HEK293 (cell line): ENCODE measurements around the gene CSNK2A1.
A peak's percentile ranks its signal among the peaks of the same experiment; 100 is the strongest.

ENCODE experiments used
- CTCF ChIA-PET: fragments of 350-600 bp; formaldehyde crosslinking; extraction: SDS; loops from one replicate; lab custom pipeline; 2021; ENCODE audit warnings: antibody characterized with exemption; lab: Yijun Ruan, JAX
- POLR2A ChIA-PET: fragments of 300-600 bp; formaldehyde crosslinking; extraction: SDS; loops from one replicate; lab custom pipeline; 2020; ENCODE audit warnings: antibody characterized with exemption, inconsistent platforms; lab: Yijun Ruan, JAX
- H3K27ac ChIP-seq: fragments of 200-500 bp; sonication (Bioruptor generic); 2 replicates; pipeline ENCODE4 v1.5.1; 2014; ENCODE audit warnings: low read depth, low read length, control low read depth, inconsistent platforms; ENCODE audit errors: extremely low read depth
- H3K36me3 ChIP-seq, 2 experiments: fragments of 200-500 bp in 1 of 2; sonication (Bioruptor generic) in 1 of 2; 1 replicate in 1 of 2; 2 replicates in 1 of 2; pipeline ENCODE4 v1.5.1; 2014 to 2017; ENCODE audit warnings: inconsistent platforms in 2 of 2, low read length in 2 of 2; ENCODE audit not compliant: control insufficient read depth in 2 of 2, insufficient read depth in 1 of 2
- H3K4me1 ChIP-seq: fragments of 200-500 bp; sonication (Bioruptor generic); 2 replicates; pipeline ENCODE4 v1.5.1; 2014; ENCODE audit warnings: mild to moderate bottlenecking, low read length, inconsistent platforms; ENCODE audit not compliant: control insufficient read depth, insufficient read depth
- H3K4me3 ChIP-seq: 2 replicates; pipeline ENCODE4 v1.5.1; 2011; ENCODE audit warnings: low read depth, mild to moderate bottlenecking, control low read depth, low read length, moderate library complexity
- H3K9me3 ChIP-seq: fragments of 200-500 bp; sonication (Bioruptor generic); 2 replicates; pipeline ENCODE4 v1.5.1; 2014; ENCODE audit warnings: low read depth, low read length, inconsistent platforms; ENCODE audit not compliant: control insufficient read depth, insufficient read depth
- BCL11A ChIP-seq: fragments of 450-650 bp; formaldehyde crosslinking; IDR thresholded peaks from 2 replicates; pipeline ENCODE4 v1.5.1; 2016; ENCODE audit warnings: low read depth, missing biosample characterization, missing genetic modification characterization
- GLI2 ChIP-seq: fragments of 450-650 bp; formaldehyde crosslinking; IDR thresholded peaks from 2 replicates; pipeline ENCODE4; 2017; ENCODE audit warnings: missing biosample characterization, missing genetic modification characterization, low read depth, borderline replicate concordance
- GLIS1 ChIP-seq: fragments of 450-650 bp; formaldehyde crosslinking; IDR thresholded peaks from 2 replicates; pipeline ENCODE4 v1.5.1; 2016; ENCODE audit warnings: missing biosample characterization, missing genetic modification characterization
- KLF10 ChIP-seq: fragments of 450-650 bp; IDR thresholded peaks from 2 replicates; pipeline ENCODE4 v1.5.1; 2018; ENCODE audit warnings: missing biosample characterization, mild to moderate bottlenecking, missing genetic modification characterization
- PRDM1 ChIP-seq: fragments of 450-650 bp; formaldehyde crosslinking; IDR thresholded peaks from 2 replicates; pipeline ENCODE4; 2016; ENCODE audit warnings: missing biosample characterization, missing genetic modification characterization
- REPIN1 ChIP-seq: fragments of 450-650 bp; formaldehyde crosslinking; IDR thresholded peaks from 2 replicates; pipeline ENCODE4 v1.5.1; 2017; ENCODE audit warnings: missing biosample characterization, missing genetic modification characterization, low read depth
- SALL2 ChIP-seq: fragments of 450-650 bp; formaldehyde crosslinking; IDR thresholded peaks from 2 replicates; pipeline ENCODE4 v1.5.0; 2017; ENCODE audit warnings: missing biosample characterization, mild to moderate bottlenecking, missing genetic modification characterization, borderline replicate concordance
- SCRT1 ChIP-seq: fragments of 450-650 bp; formaldehyde crosslinking; IDR thresholded peaks from 2 replicates; pipeline ENCODE4 v1.5.1; 2016; ENCODE audit warnings: missing biosample characterization, missing genetic modification characterization, borderline replicate concordance
- SCRT2 ChIP-seq: fragments of 450-650 bp; formaldehyde crosslinking; IDR thresholded peaks from 2 replicates; pipeline ENCODE4 v1.5.1; 2016; ENCODE audit warnings: missing biosample characterization, missing genetic modification characterization
- TRIM28 ChIP-seq: IDR thresholded peaks from 2 replicates; pipeline ENCODE4 v1.6.1; 2011; ENCODE audit warnings: low read length, control low read depth, borderline replicate concordance
- ZBTB21 ChIP-seq: fragments of 450-650 bp; formaldehyde crosslinking; IDR thresholded peaks from 2 replicates; pipeline ENCODE4 v1.5.1; 2017; ENCODE audit warnings: missing biosample characterization, missing genetic modification characterization
- ZEB2 ChIP-seq: fragments of 450-650 bp; formaldehyde crosslinking; IDR thresholded peaks from 2 replicates; pipeline ENCODE4 v1.5.1; 2016; ENCODE audit warnings: missing biosample characterization, missing genetic modification characterization
- ZFP3 ChIP-seq: fragments of 450-650 bp; formaldehyde crosslinking; IDR thresholded peaks from 2 replicates; pipeline ENCODE4 v1.5.1; 2016; ENCODE audit warnings: low read depth, missing biosample characterization, missing genetic modification characterization
- ZIC2 ChIP-seq: fragments of 450-650 bp; formaldehyde crosslinking; IDR thresholded peaks from 2 replicates; pipeline ENCODE4 v1.5.1; 2016; ENCODE audit warnings: missing biosample characterization, missing genetic modification characterization
- ZNF138 ChIP-seq: fragments of 450-650 bp; formaldehyde crosslinking; IDR thresholded peaks from 2 replicates; pipeline ENCODE4 v1.5.1; 2016; ENCODE audit warnings: missing biosample characterization, missing genetic modification characterization, borderline replicate concordance
- ZNF146 ChIP-seq: fragments of 450-650 bp; formaldehyde crosslinking; IDR thresholded peaks from 2 replicates; pipeline ENCODE4 v1.5.1; 2016; ENCODE audit warnings: missing biosample characterization, missing genetic modification characterization
- ZNF184 ChIP-seq: fragments of 450-650 bp; IDR thresholded peaks from 2 replicates; pipeline ENCODE4 v1.5.1; 2018; ENCODE audit warnings: missing biosample characterization, mild to moderate bottlenecking, missing genetic modification characterization
- ZNF239 ChIP-seq: fragments of 450-650 bp; formaldehyde crosslinking; IDR thresholded peaks from 2 replicates; pipeline ENCODE4 v1.5.1; 2016; ENCODE audit warnings: missing biosample characterization, missing genetic modification characterization
- ZNF423 ChIP-seq: fragments of 450-650 bp; formaldehyde crosslinking; IDR thresholded peaks from 2 replicates; pipeline ENCODE4 v1.5.1; 2016; ENCODE audit warnings: missing biosample characterization, missing genetic modification characterization
- ZNF433 ChIP-seq: fragments of 450-650 bp; formaldehyde crosslinking; IDR thresholded peaks from 2 replicates; pipeline ENCODE4 v1.5.1; 2016; ENCODE audit warnings: missing biosample characterization, missing genetic modification characterization, low read depth
- ZNF521 ChIP-seq: fragments of 450-650 bp; formaldehyde crosslinking; IDR thresholded peaks from 2 replicates; pipeline ENCODE4 v1.5.1; 2017; ENCODE audit warnings: missing biosample characterization, mild to moderate bottlenecking, missing genetic modification characterization
- ZNF561 ChIP-seq: fragments of 450-650 bp; IDR thresholded peaks from 2 replicates; pipeline ENCODE4 v1.5.1; 2018; ENCODE audit warnings: missing biosample characterization, missing genetic modification characterization, borderline replicate concordance
- ZNF596 ChIP-seq: fragments of 450-650 bp; IDR thresholded peaks from 2 replicates; pipeline ENCODE4 v1.5.0; 2018; ENCODE audit warnings: missing biosample characterization, mild to moderate bottlenecking, missing genetic modification characterization, moderate library complexity
- ZNF600 ChIP-seq: fragments of 450-650 bp; formaldehyde crosslinking; IDR thresholded peaks from 2 replicates; pipeline ENCODE4 v1.5.1; 2016; ENCODE audit warnings: missing biosample characterization, missing genetic modification characterization
- ZNF654 ChIP-seq: fragments of 450-650 bp; formaldehyde crosslinking; IDR thresholded peaks from 2 replicates; pipeline ENCODE4 v1.5.1; 2016; ENCODE audit warnings: low read depth, missing biosample characterization, missing genetic modification characterization
- ZNF830 ChIP-seq: fragments of 450-650 bp; IDR thresholded peaks from 2 replicates; pipeline ENCODE4 v1.5.0; 2018; ENCODE audit warnings: missing biosample characterization, missing genetic modification characterization, low read depth, mild to moderate bottlenecking, moderate library complexity
- ZSCAN30 ChIP-seq: fragments of 450-650 bp; IDR thresholded peaks from 2 replicates; pipeline ENCODE4 v1.5.1; 2018; ENCODE audit warnings: missing biosample characterization, mild to moderate bottlenecking, missing genetic modification characterization, moderate library complexity
- TF ChIP-seq, protein P1 (sequence below): fragments of 450-650 bp; formaldehyde crosslinking; IDR thresholded peaks from 2 replicates; pipeline ENCODE4 v1.5.1; 2016; ENCODE audit warnings: missing biosample characterization, missing genetic modification characterization
- TF ChIP-seq, protein P2 (sequence below): fragments of 450-650 bp; formaldehyde crosslinking; IDR thresholded peaks from 2 replicates; pipeline ENCODE4 v1.5.1; 2017; ENCODE audit warnings: missing biosample characterization, mild to moderate bottlenecking, missing genetic modification characterization, moderate library complexity
- TF ChIP-seq, protein P3 (sequence below): fragments of 450-650 bp; formaldehyde crosslinking; IDR thresholded peaks from 2 replicates; pipeline ENCODE4 v1.5.1; 2016; ENCODE audit warnings: missing biosample characterization, missing genetic modification characterization
- TF ChIP-seq, protein P4 (sequence below): fragments of 450-650 bp; formaldehyde crosslinking; IDR thresholded peaks from 2 replicates; pipeline ENCODE4 v1.5.1; 2016; ENCODE audit warnings: missing biosample characterization, missing genetic modification characterization

Gene CSNK2A1

DNA sequence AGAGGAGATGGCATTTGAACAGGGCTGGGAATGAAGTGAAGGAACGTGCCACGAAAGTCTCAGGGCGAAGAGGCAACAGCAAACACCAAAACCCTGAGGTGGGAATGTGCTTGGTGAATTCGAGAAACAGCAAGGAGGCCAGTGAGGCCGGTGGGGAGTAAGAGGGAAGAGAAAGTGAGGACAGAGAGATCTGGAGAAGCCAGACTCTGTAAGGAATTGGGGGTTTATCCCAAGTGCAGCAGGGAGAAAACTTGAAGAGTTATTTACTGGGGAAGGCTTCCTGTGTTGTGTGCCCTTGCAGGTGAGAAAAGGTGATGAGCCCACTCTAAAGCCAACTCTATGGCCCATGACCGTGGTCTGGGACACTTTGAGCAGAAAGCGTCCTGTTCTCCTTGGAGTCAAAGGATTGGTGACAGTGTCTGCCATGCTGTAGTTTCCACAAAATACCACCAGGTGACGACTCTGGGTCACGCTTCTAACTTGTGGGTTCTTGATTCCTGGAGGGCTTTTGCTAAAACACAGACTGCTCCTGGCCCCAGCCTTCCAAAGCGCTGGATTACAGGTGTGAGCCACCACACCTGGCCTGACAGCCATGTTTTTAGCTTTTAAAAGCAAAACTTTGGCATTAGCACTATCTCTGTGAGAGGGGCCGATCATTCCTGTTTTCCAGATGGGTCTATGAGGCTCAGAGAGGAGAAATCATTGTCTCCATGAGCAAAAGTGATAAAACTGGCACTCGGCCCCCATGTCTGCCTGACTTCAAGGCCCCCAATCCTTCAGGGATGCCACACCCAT lies 18.0 kb upstream of the CSNK2A1 start:
- POLR2A ChIA-PET = interaction anchor here (1.4 to 1.6 kb wide), 2 partner anchors 84 to 91 kb away, joined by 3 to 4 read pairs; partner anchors contain the start of gene SRXN1
- H3K27ac ChIP-seq = no peak overlapping the region

More for the DNA sequence above, 18.0 kb upstream of the CSNK2A1 start:
- Histone ChIP-seq H3K9me3 (no peaks in the 10 kb centered on the region), H3K36me3 (no peaks in the 10 kb centered on the region), H3K4me1 (no peaks in the 10 kb centered on the region), H3K4me3 (no peak overlapping the region)
- TF ChIP-seq, protein P1, sequence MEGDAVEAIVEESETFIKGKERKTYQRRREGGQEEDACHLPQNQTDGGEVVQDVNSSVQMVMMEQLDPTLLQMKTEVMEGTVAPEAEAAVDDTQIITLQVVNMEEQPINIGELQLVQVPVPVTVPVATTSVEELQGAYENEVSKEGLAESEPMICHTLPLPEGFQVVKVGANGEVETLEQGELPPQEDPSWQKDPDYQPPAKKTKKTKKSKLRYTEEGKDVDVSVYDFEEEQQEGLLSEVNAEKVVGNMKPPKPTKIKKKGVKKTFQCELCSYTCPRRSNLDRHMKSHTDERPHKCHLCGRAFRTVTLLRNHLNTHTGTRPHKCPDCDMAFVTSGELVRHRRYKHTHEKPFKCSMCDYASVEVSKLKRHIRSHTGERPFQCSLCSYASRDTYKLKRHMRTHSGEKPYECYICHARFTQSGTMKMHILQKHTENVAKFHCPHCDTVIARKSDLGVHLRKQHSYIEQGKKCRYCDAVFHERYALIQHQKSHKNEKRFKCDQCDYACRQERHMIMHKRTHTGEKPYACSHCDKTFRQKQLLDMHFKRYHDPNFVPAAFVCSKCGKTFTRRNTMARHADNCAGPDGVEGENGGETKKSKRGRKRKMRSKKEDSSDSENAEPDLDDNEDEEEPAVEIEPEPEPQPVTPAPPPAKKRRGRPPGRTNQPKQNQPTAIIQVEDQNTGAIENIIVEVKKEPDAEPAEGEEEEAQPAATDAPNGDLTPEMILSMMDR (tag by site-specific recombination) = peak; percentile 83
- TF ChIP-seq GLI2 (tag by site-specific recombination) (no peak), ZNF600 (tag by site-specific recombination) (peak; percentile 45; the same call in 1 of the 2 replicates), PRDM1 (peak; percentile 38), SALL2 (no peak), ZSCAN30 (tag by site-specific recombination) (0 out of 2 replicates have a peak, but pooled peaks have one; percentile 12), BCL11A (tag by site-specific recombination) (no peak), SCRT1 (tag by site-specific recombination) (peak; percentile 83), ZNF521 (tag by site-specific recombination) (no peak), TRIM28 (no peak), ZNF596 (tag by site-specific recombination) (no peak), ZEB2 (0 out of 2 replicates have a peak, but pooled peaks have one; percentile 19), SCRT2 (tag by site-specific recombination) (peak; percentile 63), KLF10 (tag by site-specific recombination) (no peak), ZNF146 (tag by site-specific recombination) (no peak), ZNF184 (tag by site-specific recombination) (0 out of 2 replicates have a peak, but pooled peaks have one; percentile 19), ZNF239 (tag by site-specific recombination) (no peak), GLIS1 (0 out of 2 replicates have a peak, but pooled peaks have one; percentile 7), ZNF423 (no peak), ZNF654 (tag by site-specific recombination) (peak; percentile 96), ZBTB21 (tag by site-specific recombination) (no peak), ZNF561 (no peak), ZNF433 (tag by site-specific recombination) (no peak), ZIC2 (tag by site-specific recombination) (no peak), ZNF830 (tag by site-specific recombination) (no peak), REPIN1 (no peak), ZFP3 (no peak), ZNF138 (tag by site-specific recombination) (no peak)
- TF ChIP-seq, protein P2, sequence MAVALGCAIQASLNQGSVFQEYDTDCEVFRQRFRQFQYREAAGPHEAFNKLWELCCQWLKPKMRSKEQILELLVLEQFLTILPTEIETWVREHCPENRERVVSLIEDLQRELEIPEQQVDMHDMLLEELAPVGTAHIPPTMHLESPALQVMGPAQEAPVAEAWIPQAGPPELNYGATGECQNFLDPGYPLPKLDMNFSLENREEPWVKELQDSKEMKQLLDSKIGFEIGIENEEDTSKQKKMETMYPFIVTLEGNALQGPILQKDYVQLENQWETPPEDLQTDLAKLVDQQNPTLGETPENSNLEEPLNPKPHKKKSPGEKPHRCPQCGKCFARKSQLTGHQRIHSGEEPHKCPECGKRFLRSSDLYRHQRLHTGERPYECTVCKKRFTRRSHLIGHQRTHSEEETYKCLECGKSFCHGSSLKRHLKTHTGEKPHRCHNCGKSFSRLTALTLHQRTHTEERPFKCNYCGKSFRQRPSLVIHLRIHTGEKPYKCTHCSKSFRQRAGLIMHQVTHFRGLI (tag by site-specific recombination) = no peak
- TF ChIP-seq, protein P3, sequence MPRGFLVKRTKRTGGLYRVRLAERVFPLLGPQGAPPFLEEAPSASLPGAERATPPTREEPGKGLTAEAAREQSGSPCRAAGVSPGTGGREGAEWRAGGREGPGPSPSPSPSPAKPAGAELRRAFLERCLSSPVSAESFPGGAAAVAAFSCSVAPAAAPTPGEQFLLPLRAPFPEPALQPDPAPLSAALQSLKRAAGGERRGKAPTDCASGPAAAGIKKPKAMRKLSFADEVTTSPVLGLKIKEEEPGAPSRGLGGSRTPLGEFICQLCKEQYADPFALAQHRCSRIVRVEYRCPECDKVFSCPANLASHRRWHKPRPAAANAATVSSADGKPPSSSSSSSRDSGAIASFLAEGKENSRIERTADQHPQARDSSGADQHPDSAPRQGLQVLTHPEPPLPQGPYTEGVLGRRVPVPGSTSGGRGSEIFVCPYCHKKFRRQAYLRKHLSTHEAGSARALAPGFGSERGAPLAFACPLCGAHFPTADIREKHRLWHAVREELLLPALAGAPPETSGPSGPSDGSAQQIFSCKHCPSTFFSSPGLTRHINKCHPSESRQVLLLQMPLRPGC = no peak
- TF ChIP-seq, protein P4, sequence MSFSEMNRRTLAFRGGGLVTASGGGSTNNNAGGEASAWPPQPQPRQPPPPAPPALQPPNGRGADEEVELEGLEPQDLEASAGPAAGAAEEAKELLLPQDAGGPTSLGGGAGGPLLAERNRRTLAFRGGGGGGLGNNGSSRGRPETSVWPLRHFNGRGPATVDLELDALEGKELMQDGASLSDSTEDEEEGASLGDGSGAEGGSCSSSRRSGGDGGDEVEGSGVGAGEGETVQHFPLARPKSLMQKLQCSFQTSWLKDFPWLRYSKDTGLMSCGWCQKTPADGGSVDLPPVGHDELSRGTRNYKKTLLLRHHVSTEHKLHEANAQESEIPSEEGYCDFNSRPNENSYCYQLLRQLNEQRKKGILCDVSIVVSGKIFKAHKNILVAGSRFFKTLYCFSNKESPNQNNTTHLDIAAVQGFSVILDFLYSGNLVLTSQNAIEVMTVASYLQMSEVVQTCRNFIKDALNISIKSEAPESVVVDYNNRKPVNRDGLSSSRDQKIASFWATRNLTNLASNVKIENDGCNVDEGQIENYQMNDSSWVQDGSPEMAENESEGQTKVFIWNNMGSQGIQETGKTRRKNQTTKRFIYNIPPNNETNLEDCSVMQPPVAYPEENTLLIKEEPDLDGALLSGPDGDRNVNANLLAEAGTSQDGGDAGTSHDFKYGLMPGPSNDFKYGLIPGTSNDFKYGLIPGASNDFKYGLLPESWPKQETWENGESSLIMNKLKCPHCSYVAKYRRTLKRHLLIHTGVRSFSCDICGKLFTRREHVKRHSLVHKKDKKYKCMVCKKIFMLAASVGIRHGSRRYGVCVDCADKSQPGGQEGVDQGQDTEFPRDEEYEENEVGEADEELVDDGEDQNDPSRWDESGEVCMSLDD (tag by site-specific recombination) = no peak
- CTCF ChIA-PET = interaction anchor here (0.6 to 7.9 kb wide), 42 partner anchors 10 to 272 kb away, joined by 3 to 130 read pairs (median 5); partner anchors contain the start of genes FAM110A, SLC52A3 and SRXN1
